Activated CD4-positive, CD25-positive, alpha-beta regulatory T cell treated with anti-CD3 and anti-CD28 coated beads, Interleukin-2, amount 50 U/mL, for 72 hours (primary cell): ENCODE data around the gene SPRY1.

Experiments used
- DNase-seq: peaks from one replicate; pipeline ENCODE4 v3.0.0; 2021

The SPRY1 gene

DNA sequence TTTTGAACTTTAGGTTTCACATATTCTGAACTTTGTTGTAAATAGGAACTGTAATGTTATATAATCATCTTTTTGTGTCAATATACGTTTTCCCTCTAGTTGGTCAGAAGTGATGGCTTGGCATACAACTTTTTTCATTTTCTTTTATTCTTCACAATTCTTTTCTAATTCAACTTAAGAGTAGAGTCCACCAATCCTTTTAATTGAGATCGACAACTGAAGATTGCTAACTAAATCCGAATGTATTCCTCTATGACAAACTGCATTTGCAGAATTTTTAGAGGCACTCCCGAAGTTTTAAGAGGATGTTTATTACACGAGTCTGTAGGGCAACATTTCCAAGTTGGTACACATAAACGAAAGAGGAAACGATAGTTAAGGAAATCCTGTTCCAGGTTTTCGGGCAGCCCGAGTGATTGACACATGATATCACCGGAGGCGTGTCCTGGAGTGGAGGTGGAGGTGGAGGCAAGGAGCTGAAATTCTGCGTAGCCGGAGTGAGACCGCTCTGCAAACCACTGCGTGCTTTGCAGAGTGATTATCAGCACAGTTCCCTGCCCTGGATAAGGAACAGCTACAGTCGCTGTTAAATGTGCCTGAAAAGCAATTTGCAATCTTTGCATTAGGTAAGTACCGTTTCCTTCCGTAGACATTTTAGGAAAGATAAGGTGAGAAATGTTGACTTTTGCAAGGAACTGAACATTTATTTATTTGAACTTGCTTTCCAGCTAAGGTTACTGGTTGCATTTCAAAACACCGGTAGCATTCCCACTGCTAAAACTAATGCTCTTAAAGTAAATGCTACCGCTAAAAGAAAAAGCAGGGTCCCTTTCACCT, at the start of gene SPRY1:
Gene SPRY1, plus strand, starts transcription at position 489 of the 837 bp plus-strand sequence. CDS start 4,797 bp downstream, outside the sequence.
- peak; percentile 50 for DNase-seq

DNA sequence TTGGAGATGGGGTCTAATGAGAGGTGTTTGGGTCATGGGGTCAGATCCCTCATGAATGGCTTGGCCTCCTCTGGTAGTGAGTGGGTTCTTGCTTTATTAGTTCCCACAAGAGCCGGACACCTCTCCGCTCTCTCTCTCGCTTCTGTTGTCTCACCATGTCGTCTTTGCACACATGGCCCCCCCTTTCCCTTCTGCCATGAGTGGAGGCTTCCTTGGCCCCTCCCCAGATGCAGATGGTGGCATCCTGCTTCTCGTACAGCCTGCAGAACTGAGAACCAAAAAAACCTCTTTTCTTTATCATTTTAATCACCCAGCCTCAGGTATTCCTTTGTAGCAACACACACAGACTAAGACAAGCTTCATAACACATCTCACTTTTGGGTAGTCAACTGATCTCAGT, 49.6 kb upstream of the SPRY1 start:
- no peak for DNase-seq

DNA sequence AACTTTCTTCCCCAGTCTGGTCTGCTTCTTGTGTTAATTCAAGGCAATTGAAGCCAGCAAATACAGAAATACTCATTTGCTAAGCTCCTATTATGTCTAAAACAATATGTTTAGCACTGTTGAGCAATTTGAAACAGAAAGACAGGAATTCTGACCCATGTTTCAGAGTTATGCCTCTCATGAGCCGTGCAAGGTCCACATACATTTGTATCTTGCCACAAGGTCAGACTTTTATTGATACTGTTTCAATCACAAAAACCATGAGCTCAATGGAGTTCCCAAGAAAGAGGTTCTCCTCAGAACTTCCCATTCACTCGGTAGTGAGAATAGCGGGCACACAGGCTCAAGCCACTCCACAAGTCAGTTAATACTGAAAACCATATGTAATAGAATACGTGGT, 47.6 kb upstream of the SPRY1 start:
- no peak for DNase-seq

DNA sequence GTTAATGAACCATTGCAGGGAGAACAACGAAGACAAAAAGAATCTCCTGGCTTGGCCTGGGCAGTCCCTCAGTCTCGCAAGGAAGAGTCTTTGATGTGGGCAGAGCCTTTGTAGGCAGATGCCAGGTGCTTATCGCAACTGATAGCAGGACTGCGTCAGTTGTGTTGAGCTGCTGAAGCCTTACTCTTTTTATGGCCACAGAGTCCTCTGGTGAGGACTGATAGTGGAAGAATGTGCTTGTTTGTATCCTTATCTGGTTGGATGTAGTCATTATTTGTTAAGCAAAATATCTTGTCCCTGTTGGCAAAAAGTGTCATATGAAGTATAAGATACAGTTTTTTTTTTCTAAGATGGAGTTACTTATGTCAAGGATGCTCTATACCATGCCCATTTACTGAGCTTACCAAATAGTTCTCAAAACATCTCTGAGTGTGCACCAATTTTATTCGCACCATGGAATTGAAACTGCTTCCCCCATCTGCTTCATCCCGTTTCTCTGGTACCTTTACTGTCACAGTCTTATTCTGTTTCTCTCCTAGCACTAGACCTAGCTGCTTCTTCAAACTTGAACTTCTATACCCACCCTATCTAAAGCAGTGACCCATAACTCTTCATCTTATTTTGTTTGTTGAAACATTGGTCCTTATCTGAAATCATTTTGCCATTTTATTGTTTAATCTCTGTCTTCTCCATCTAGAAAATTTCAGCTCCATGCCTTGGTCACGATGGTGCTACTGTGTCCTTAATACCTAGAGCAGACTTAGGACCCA, 47.0 kb upstream of the SPRY1 start:
- no peak for DNase-seq

GRCh38 chr4:123350191-123350544, 46.4 kb upstream of the SPRY1 start:
- no peak for DNase-seq

DNA sequence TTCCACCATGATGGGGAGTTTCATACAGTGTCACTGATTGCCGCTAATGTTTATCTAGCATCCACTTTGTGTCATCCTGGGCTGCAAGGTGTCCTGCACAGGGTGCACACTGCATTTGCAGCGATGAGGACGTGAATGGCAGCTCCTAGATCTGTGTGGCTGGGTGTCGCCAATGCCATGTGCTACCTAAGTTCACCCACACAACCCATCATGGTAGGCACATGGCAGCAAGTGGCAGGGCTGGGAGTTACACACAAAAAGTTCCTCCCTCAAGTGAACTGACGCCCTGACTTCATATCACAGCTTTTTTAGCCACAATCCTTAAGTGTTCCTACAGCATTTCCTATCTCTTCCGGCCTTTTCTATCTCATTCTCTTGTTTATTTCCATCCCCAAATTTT, 45.9 kb upstream of the SPRY1 start:
- no peak for DNase-seq

GRCh38 chr4:123351713-123352112, 44.9 kb upstream of the SPRY1 start:
- no peak for DNase-seq

GRCh38 chr4:123352240-123352945, 44.2 kb upstream of the SPRY1 start:
- DNase-seq = no peak

GRCh38 chr4:123352966-123353365, 43.6 kb upstream of the SPRY1 start:
- DNase-seq = no peak

GRCh38 chr4:123353656-123354055, 42.9 kb upstream of the SPRY1 start:
- no peak for DNase-seq

GRCh38 chr4:123354701-123355100, 41.9 kb upstream of the SPRY1 start:
- DNase-seq = no peak

DNA sequence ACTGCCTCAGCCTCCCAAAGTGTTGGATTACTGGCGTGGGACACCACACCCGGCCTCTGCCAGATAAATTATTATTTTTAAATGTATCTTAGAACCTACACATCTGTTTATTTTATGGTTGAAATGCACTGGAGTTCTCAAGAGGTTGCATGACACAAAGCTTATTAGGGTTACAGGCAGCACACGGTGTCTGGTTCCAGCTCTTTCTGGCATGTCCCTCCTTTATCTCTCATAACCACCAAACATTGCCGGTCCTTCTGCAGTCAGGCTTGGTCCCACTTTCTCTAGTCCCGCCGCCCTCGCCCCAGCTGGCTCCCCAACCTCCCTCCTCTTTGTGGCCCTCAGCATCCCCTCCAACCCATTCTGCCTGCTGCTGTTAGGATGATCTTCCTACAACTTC, 39.7 kb upstream of the SPRY1 start:
- DNase-seq = no peak

DNA sequence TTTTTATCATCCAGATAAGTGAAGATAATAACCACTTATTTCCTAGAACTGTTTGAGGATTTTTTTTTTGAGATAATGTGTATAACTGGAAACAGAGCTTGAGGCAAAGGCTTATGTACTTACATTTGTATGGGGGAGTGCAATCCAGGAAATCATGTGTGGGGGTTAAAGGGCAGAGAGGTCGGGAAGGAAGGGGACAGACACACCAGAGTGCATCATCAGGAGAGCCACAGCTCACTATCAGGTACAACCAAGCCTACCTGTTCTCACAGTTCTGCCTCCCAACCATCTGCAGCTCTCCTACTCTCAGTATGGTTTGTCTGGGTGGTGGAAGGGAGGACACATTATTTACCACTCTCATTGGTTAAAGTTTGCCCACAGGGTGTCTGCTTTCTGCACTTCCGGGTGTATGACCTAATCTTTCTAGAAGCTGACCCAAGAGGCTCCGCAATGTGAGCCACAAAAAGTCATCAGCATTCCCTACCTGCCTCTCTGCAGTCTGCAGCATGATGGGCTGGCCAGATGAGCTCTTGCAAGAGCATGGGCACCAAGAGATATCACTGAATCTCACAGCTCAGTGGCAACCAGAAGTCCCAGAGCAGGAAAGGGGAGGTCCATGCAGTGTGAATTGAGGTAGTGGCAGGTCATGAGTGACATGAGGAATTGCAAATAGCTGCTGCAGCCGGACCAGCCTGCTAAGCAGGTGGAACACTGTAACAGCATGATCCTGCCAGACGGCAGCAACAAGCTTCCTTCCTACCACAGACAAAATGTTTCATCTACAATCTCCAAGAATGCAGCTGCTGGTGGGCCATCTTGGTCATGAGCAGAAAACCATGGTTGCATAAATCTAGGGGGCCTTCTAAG, 36.9 kb upstream of the SPRY1 start:
- no peak for DNase-seq

GRCh38 chr4:123361195-123361861, 35.3 kb upstream of the SPRY1 start:
- DNase-seq = no peak

DNA sequence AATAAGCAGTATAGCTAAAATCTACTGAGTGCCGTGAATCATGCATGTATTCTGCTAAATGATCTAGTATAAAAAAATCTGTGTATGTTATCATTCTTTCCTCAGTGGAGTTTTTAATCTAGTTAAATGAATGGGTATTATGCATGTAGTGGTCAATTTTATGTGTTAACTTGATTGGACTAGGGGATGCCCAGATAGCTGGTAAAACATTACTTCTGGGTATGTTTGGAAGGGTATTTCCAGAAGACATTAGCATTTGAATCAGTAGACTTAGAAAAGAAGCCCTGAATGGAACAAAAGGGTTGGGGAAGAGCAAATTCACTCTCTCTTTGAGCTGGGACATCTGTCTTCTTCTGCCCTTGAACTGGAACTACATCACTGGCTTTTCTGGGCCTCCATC, 34.5 kb upstream of the SPRY1 start:
- no peak for DNase-seq

DNA sequence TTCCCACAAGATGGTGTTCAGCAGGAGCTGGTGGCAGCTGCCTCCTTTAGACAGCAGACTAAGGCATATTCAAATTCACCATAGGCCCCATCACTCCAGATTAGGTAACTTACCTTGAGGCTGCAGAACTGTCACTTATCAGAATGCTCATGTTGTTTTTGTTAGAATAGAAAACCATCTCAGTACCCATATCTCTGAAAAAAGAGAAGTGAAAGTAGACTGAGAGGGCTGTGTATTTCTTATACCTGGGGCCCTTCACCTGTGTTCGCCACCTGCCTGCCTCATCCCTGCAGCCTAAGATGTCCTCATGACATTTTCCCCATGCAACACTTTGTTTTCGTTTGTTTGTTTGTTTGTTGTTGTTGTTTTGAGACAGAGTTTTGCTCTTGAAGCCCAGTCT, 32.9 kb upstream of the SPRY1 start:
- no peak for DNase-seq

GRCh38 chr4:123364906-123365305, 31.7 kb upstream of the SPRY1 start:
- no peak for DNase-seq

GRCh38 chr4:123365412-123365811, 31.2 kb upstream of the SPRY1 start:
- no peak for DNase-seq

GRCh38 chr4:123366144-123366748, 30.3 kb upstream of the SPRY1 start:
- no peak for DNase-seq

DNA sequence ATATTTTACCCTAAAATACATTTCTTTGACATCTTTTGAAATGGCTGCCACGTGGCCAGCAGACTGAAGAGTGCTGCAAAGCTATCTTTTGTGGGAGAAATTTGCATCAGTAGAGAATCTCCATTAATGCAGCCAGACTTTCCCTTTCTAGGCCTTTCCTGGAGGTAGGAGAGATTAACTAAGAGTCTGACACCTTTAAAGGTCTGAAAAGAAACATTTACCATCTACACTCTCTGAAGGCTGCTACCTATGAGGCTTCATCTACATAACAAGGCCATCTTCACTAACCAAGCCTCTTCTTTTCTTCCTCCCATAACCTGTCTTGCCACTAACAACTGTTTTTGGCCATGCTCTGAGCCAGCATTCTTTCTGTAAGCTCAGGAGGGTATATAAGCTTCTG, 17.8 kb upstream of the SPRY1 start:
- no peak for DNase-seq

DNA sequence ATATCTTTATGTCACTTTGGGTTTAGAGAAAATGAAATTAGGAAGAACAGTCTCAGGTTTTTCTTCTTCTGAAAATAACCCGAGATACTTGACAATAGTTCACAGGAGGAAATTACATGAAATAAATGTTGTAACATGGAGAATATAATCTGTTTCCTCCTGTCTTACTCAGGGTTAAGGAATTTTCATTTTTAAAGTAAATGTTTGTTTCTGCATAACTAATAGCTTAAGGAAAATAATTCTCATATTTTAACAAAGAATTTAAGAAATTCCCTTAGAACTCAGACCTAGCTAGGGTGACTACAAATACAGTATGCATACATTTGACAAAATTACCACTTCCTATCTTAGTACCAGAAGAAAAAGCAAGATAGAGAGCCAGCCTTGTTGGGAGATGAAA, 17.2 kb upstream of the SPRY1 start:
- DNase-seq = no peak
